ENCODE results near the gene OGDHL. TPM values are rescaled to one million over a fixed set of nuclear protein-coding genes. Genes with fewer than 3 reads are reported as not detected.

OGDHL gene
- total and polyA plus RNA-seq, 2 donors: 0.61 to 1.9 TPM

DNA sequence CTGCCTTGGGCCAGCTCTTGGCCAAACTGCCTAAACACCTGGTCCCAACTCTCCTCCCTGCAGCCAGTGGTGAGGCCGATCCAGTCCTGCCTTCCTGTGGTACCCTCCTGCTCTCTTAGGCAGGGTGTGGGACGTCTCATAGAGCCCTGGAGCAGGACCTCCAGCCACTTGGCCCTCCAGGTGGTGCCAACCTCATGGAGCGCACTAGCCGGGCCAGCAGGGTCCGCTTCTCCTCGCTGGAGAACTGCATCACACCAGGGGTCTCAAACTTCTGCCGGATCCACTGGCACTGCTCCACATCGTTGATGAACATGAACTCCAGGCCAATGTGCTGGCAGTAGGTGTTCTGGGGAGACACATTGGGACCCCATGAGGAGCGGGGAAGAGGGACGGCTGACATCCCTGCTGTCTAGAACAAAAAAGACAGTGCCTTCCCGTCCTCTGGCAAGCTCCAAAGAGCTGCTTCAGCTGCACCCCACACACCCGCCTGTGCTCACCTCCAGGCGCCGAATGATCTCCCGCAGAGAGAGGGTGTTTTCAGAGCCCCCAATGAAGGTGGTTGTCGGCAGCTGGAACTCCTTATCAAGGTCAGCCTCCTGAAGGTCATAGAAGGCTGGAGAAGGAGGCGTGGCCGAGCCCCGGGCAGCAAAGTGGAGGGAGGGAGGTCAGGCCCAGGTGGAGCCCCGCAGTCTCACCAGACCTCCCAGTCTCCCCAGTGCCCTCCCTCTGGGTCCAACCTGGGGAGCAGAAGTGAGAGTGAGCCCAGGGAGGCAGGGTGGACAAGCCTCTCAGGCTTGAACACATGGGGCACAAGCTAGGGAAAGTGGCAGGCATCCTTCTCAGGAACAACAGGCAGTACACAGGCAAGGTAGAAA, 10.2 kb downstream of the OGDHL start:
- DNase-seq (ENCODE audit: low read depth in 6 of 9, low spot score in 9 of 9): no peak
- 92% methylated on average over 20 of the region's 20 CpGs for WGBS
- no peak overlapping the region for H3K4me3 ChIP-seq (ENCODE audit: low read length in 2 of 2)
- H3K9me3 ChIP-seq (ENCODE audit: control insufficient read depth in 2 of 2, insufficient read depth in 1 of 2, low read length in 1 of 2): peaks cover 0 to 1% of the 10 kb centered on the region in 2 donors
- H3K27me3 ChIP-seq (ENCODE audit: control insufficient read depth in 2 of 2, insufficient read depth in 1 of 2, low read length in 1 of 2): no peaks in the 10 kb centered on the region
- no peaks in the 10 kb centered on the region for H3K36me3 ChIP-seq (ENCODE audit: control insufficient read depth in 2 of 2, insufficient read depth in 2 of 2, low read length in 1 of 2)
- H3K4me1 ChIP-seq (ENCODE audit: control insufficient read depth in 2 of 2, insufficient read depth in 2 of 2, low read length in 2 of 2): no peaks in the 10 kb centered on the region
- H3K27ac ChIP-seq (ENCODE audit: low read depth in 1 of 2, low read length in 1 of 2): no peak overlapping the region

DNA sequence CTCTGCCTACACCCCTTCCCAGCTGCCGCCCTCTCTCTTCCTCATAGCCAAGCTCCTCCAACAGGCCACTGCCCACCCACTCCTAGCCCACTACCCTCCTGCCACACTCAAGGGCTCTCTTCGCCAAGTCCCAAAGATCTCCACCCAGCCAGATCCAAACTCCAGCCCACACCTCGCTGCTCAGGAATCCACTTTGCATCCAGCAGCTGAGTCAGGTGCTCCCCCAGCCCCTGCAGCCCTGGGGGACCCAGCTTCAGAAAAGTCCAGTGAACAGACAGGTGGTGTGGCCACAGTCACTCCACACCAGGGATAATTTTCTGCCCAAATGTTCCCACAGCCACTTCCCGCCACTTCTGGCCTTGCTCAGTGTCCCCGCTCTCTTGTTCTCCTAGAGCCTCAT, 10.9 kb downstream of the OGDHL start:
- WGBS: 89% methylated on average over 5 of the region's 5 CpGs
- Histone ChIP-seq H3K9me3 (ENCODE audit: control insufficient read depth in 2 of 2, insufficient read depth in 1 of 2, low read length in 1 of 2) (peaks cover 0 to 1% of the 10 kb centered on the region in 2 donors), H3K36me3 (ENCODE audit: control insufficient read depth in 2 of 2, insufficient read depth in 2 of 2, low read length in 1 of 2) (no peaks in the 10 kb centered on the region), H3K4me3 (ENCODE audit: low read length in 2 of 2) (no peak overlapping the region), H3K27me3 (ENCODE audit: control insufficient read depth in 2 of 2, insufficient read depth in 1 of 2, low read length in 1 of 2) (no peaks in the 10 kb centered on the region), H3K4me1 (ENCODE audit: control insufficient read depth in 2 of 2, insufficient read depth in 2 of 2, low read length in 2 of 2) (no peaks in the 10 kb centered on the region), H3K27ac (ENCODE audit: low read depth in 1 of 2, low read length in 1 of 2) (no peak overlapping the region)
- DNase-seq (ENCODE audit: low read depth in 6 of 9, low spot score in 9 of 9): no peak

DNA sequence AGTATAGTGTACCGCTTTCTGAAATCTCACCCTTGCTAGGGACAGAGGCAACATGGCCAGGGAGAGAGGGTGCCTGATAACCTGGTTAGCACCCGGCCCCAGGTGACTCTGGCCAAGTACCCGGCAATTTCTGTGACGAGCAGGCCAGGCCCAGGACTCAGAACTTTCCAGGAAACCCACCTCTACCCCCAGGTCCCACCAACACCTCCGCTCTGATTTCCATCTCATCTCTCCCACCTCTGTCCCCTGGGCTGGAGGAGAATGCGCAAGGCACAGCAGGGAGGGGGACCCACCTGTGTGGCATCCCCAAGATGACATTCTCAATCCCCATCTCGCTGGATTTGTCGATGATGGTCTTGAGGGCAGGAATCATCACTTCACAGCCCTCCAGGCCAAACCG, 11.6 kb downstream of the OGDHL start:
- Histone ChIP-seq H3K36me3 (ENCODE audit: control insufficient read depth in 2 of 2, insufficient read depth in 2 of 2, low read length in 1 of 2) (no peaks in the 10 kb centered on the region), H3K27ac (ENCODE audit: low read depth in 1 of 2, low read length in 1 of 2) (no peak overlapping the region), H3K9me3 (ENCODE audit: control insufficient read depth in 2 of 2, insufficient read depth in 1 of 2, low read length in 1 of 2) (peaks cover 0 to 1% of the 10 kb centered on the region in 2 donors), H3K27me3 (ENCODE audit: control insufficient read depth in 2 of 2, insufficient read depth in 1 of 2, low read length in 1 of 2) (no peaks in the 10 kb centered on the region), H3K4me1 (ENCODE audit: control insufficient read depth in 2 of 2, insufficient read depth in 2 of 2, low read length in 2 of 2) (no peaks in the 10 kb centered on the region), H3K4me3 (ENCODE audit: low read length in 2 of 2) (no peak overlapping the region)
- DNase-seq (ENCODE audit: low read depth in 6 of 9, low spot score in 9 of 9): no peak
- WGBS: 86% methylated on average over 9 of the region's 9 CpGs

DNA sequence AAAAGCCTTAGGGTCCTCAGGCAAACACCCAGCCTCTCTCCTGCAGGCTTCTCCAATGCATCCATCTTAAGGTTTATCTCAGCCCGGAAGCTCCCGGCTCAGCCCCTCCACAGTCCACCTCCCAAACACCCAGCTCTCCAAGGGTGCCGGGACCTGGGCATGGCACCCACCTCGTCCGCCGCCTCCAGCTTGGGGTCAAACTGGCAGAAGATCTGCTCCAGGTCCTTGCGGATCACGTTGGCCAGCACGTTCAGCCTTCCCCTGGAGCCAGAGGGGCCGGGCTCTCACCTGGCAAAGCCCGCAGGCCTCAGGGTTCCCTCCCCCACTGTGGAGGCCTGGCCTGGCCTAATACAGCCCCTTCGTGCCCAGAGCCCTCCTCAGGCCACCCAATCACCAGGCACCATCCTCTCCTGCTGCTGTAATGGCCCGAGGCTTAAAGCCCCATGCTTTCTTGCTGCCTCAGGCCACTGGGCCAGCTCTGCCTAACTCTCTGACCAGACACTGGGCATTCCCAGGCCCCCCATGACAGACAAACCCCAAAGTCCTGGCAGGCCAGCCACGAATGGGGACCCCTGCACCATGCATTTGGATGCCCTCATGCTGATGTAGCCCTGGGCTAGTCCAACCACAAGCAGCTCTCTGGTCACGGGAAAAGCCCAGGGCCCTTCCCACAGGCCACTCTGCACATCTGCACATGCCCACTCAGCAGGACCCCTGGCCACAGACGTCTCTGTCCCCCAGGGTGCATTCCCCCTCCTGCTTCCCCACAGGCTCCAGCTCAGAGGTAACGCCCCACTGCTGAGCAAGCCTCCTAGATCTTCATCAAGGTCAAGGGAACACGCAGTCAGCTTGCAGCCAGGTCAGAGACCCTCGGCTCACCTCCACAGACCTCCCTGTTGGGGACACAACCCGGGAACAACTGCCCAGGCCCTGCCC, 12.3 kb downstream of the OGDHL start:
- H3K27me3 ChIP-seq (ENCODE audit: control insufficient read depth in 2 of 2, insufficient read depth in 1 of 2, low read length in 1 of 2): no peaks in the 10 kb centered on the region
- H3K36me3 ChIP-seq (ENCODE audit: control insufficient read depth in 2 of 2, insufficient read depth in 2 of 2, low read length in 1 of 2): no peaks in the 10 kb centered on the region
- H3K27ac ChIP-seq (ENCODE audit: low read depth in 1 of 2, low read length in 1 of 2): no peak overlapping the region
- DNase-seq (ENCODE audit: low read depth in 6 of 9, low spot score in 9 of 9): no peak
- H3K4me3 ChIP-seq (ENCODE audit: low read length in 2 of 2): no peak overlapping the region
- no peaks in the 10 kb centered on the region for H3K4me1 ChIP-seq (ENCODE audit: control insufficient read depth in 2 of 2, insufficient read depth in 2 of 2, low read length in 2 of 2)
- 86% methylated on average over 20 of the region's 20 CpGs for WGBS
- peaks cover 0 to 1% of the 10 kb centered on the region in 2 donors for H3K9me3 ChIP-seq (ENCODE audit: control insufficient read depth in 2 of 2, insufficient read depth in 1 of 2, low read length in 1 of 2)

DNA sequence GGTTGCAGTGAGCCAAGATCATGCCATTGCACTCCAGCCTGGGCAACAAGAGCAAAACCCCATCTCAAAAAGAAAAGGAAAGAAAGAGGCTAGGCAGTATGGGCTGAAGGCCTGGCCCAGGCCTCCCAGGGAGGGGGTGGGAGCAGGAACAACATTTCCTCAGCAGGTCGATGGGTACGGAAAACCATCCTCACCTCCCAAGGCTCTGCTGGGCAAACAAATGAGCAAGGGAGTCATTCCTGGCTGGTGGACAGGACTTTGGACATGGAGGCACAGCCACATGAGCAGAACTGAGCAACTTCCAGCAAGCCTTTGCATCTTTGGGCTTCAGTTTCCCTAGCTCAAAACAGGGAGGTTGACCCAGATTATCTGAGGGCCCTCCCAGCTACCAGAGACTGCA, 13.0 kb downstream of the OGDHL start:
- H3K27me3 ChIP-seq (ENCODE audit: control insufficient read depth in 2 of 2, insufficient read depth in 1 of 2, low read length in 1 of 2): no peaks in the 10 kb centered on the region
- no peaks in the 10 kb centered on the region for H3K4me1 ChIP-seq (ENCODE audit: control insufficient read depth in 2 of 2, insufficient read depth in 2 of 2, low read length in 2 of 2)
- H3K4me3 ChIP-seq (ENCODE audit: low read length in 2 of 2): no peak overlapping the region
- WGBS: 96% methylated on average over 2 of the region's 2 CpGs
- H3K27ac ChIP-seq (ENCODE audit: low read depth in 1 of 2, low read length in 1 of 2): no peak overlapping the region
- no peaks in the 10 kb centered on the region for H3K36me3 ChIP-seq (ENCODE audit: control insufficient read depth in 2 of 2, insufficient read depth in 2 of 2, low read length in 1 of 2)
- no peak for DNase-seq (ENCODE audit: low read depth in 6 of 9, low spot score in 9 of 9)
- H3K9me3 ChIP-seq (ENCODE audit: control insufficient read depth in 2 of 2, insufficient read depth in 1 of 2, low read length in 1 of 2): peaks cover 0 to 1% of the 10 kb centered on the region in 2 donors

DNA sequence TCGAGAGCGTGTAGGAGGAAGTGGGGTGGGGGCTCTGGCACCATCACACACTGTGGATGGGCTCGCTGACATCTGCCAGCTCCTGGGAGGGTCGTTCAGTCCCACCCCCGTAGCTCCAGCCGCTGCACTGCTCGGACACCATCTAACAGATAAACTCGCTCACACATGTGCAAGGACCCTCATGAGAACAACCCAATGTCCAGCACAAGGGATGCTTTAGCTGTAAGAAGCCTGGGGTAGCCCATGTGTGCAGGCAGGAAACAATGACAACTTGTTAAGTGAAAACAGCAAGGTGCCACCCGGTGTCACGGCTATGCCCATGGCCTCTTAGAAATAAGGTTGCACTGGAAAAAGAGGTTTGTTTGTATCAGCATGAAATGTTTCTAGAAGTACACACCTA, 14.1 kb downstream of the OGDHL start:
- DNase-seq (ENCODE audit: low read depth in 6 of 9, low spot score in 9 of 9): no peak
- Histone ChIP-seq H3K36me3 (ENCODE audit: control insufficient read depth in 2 of 2, insufficient read depth in 2 of 2, low read length in 1 of 2) (no peaks in the 10 kb centered on the region), H3K4me3 (ENCODE audit: low read length in 2 of 2) (no peak overlapping the region), H3K4me1 (ENCODE audit: control insufficient read depth in 2 of 2, insufficient read depth in 2 of 2, low read length in 2 of 2) (no peaks in the 10 kb centered on the region), H3K9me3 (ENCODE audit: control insufficient read depth in 2 of 2, insufficient read depth in 1 of 2, low read length in 1 of 2) (peaks cover 0 to 1% of the 10 kb centered on the region in 2 donors), H3K27ac (ENCODE audit: low read depth in 1 of 2, low read length in 1 of 2) (no peak overlapping the region), H3K27me3 (ENCODE audit: control insufficient read depth in 2 of 2, insufficient read depth in 1 of 2, low read length in 1 of 2) (no peaks in the 10 kb centered on the region)
- WGBS: 74% methylated on average over 10 of the region's 10 CpGs

DNA sequence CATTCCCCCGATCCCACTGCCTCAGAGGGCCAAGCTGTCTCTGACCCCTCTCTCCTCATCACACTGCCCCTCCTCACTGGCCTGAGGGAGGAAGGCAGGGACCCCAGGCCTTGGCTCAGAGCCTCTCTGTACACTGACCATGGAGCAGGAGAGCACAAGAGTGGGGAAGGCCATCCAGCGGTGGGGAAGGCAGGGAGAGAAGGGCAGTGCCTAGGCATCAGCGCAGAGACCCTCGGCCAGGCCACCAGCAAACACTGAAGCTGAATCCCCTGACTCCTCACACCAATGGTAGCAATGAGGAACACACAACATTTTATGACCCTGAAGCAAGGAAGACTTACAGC, 14.8 kb downstream of the OGDHL start:
- no peaks in the 10 kb centered on the region for H3K4me1 ChIP-seq (ENCODE audit: control insufficient read depth in 2 of 2, insufficient read depth in 2 of 2, low read length in 2 of 2)
- no peaks in the 10 kb centered on the region for H3K27me3 ChIP-seq (ENCODE audit: control insufficient read depth in 2 of 2, insufficient read depth in 1 of 2, low read length in 1 of 2)
- H3K4me3 ChIP-seq (ENCODE audit: low read length in 2 of 2): no peak overlapping the region
- WGBS: 97% methylated on average over 4 of the region's 4 CpGs
- DNase-seq (ENCODE audit: low read depth in 6 of 9, low spot score in 9 of 9): no peak
- H3K36me3 ChIP-seq (ENCODE audit: control insufficient read depth in 2 of 2, insufficient read depth in 2 of 2, low read length in 1 of 2): no peaks in the 10 kb centered on the region
- no peak overlapping the region for H3K27ac ChIP-seq (ENCODE audit: low read depth in 1 of 2, low read length in 1 of 2)
- peaks cover 0 to 1% of the 10 kb centered on the region in 2 donors for H3K9me3 ChIP-seq (ENCODE audit: control insufficient read depth in 2 of 2, insufficient read depth in 1 of 2, low read length in 1 of 2)

DNA sequence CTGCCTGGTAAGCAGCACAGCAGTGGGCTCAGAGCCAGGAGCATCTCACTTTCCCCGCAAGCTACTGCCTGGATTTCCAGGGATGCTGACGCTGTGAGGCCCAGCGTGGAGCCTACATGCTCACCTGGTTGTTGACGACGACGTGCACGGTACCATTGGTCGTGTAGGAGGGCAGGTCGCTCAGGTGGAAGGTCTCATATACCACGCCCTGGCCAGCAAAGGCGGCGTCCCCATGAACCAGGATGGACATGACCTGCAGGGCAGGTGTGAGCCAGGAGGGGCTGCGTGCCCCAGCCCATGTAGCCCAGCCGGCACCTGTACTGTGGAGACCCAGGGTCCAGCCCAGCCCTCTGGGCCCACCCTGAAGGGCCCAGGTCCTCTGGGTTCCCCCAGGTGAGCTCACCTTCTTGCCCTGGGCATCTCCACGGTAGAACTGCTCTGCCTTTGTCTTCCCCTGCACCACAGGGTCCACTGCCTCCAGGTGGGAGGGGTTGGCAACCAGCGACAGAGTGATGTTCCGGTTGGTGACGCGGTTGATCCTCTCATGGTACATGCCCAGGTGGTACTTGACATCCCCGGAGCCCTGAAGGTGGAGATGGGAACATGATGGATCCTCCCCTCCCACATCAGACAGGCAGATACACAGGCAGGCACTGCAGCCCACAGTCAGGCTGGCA, 15.4 kb downstream of the OGDHL start:
- H3K4me3 ChIP-seq (ENCODE audit: low read length in 2 of 2): no peak overlapping the region
- H3K9me3 ChIP-seq (ENCODE audit: control insufficient read depth in 2 of 2, insufficient read depth in 1 of 2, low read length in 1 of 2): peaks cover 0 to 1% of the 10 kb centered on the region in 2 donors
- H3K36me3 ChIP-seq (ENCODE audit: control insufficient read depth in 2 of 2, insufficient read depth in 2 of 2, low read length in 1 of 2): no peaks in the 10 kb centered on the region
- DNase-seq (ENCODE audit: low read depth in 6 of 9, low spot score in 9 of 9): no peak
- H3K27ac ChIP-seq (ENCODE audit: low read depth in 1 of 2, low read length in 1 of 2): no peak overlapping the region
- WGBS: 95% methylated on average over 20 of the region's 20 CpGs
- H3K4me1 ChIP-seq (ENCODE audit: control insufficient read depth in 2 of 2, insufficient read depth in 2 of 2, low read length in 2 of 2): no peaks in the 10 kb centered on the region
- H3K27me3 ChIP-seq (ENCODE audit: control insufficient read depth in 2 of 2, insufficient read depth in 1 of 2, low read length in 1 of 2): no peaks in the 10 kb centered on the region
